ENCODE data around the gene COL11A1.
A peak's percentile ranks its signal among the peaks of the same experiment; 100 is the strongest.
"Not testable (repeated sequence)": the region's sequence is repeated elsewhere in the genome, so short reads cannot be mapped to it uniquely, and the experiment has no call there.

The COL11A1 gene

DNA sequence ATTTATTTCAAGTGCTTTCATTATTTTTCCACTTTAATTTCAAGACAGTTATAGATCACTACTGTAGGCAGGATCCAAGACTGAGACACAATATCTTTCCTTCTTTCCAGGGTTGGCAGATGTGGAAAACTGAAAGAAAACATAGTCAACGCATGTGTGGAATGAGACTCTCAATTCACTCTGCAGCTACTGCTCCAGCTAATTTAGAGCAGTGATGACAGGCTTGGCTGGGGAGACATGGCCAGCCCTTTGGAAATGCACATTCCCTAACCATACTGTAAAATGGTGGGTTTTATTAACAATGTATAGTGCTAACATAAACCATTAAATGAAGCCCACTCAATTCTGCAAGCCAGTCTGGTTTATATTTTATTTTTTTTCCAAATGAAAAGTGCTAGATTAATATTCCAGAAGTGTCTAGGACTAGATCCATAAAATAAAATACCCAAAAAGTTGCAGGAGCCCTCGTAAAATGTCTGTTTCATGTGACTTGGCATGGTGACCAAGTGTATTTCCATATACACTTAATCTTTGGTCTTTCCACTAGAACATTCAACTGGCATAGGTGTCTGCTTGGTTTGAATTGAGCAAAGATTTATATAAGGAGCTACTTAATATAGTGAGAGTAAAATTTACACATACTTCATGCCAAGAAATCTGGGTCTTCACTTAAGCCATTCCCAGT lies 32.9 kb downstream of the COL11A1 start:
- DNase-seq = no peak

DNA sequence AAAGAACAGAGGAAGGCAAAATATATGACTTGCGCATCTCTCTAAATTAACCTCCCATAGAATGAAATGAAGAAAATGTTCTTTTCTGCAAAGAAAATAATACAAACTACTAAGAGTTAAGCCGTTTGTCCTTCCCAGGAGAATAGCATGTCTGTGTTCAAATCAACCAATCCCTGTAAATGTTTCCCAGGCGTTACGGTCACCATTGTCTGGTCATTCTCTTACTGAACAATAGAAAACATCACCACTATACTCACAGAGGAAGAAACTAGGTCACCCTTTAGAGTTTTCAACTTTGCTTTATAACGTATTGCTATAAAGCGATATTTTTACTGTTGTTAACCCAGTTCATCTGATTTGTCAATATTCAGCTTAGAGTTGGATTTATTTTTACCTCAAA lies 34.1 kb downstream of the COL11A1 start:
- DNase-seq = no peak

- DNase-seq = no peak
Observed at GRCh38 chr1:103069201-103069600, 39.1 kb downstream of the COL11A1 start.

DNA sequence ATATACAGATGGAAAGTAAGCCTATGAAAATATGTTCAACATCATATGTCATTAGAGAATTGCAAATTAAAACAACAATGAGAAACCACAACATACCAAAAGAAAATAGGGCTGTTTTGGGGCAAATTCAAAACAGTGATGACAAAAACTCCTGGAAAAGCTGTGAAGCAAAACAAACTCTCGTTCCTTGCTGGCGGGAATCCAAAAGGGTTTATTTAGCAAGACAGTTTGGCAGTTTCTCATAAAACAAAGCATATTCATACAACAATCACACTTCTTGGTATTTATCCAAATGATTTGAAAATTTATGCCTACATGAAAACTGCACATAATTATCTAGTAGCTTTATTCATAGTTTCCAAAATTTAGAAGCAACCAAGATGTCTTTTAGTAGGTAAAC lies 44.4 kb downstream of the COL11A1 start:
- DNase-seq = no peak

- no peak for DNase-seq
Observed at GRCh38 chr1:103058391-103058790, 49.9 kb downstream of the COL11A1 start.

GRCh38 chr1:103056423-103056822 lies 51.9 kb downstream of the COL11A1 start:
- no peak for DNase-seq

DNA sequence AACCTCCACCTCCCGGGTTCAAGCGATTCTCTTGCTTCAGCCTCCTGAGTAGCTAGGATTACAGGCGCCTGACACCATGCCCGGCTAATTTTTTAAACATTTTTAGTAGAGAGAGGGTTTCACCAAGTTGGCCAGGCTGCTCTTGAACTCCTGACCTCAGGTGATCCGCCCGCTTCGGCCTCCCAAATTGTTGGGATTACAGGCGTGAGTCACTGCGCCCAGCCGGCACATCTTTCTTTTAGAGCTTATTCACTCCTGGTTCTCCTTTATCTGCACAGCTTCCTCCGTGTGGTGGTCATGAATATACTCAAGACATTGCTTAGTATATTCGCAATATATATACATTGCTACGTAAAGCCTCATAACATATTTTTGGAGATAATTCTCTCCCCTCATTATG lies 80.2 kb downstream of the COL11A1 start:
- not testable (repeated sequence) for DNase-seq

- DNase-seq = no peak
Observed at GRCh38 chr1:103025858-103026409, 82.4 kb downstream of the COL11A1 start.

- DNase-seq = no peak
Observed at GRCh38 chr1:103024051-103024450, 84.3 kb downstream of the COL11A1 start.

GRCh38 chr1:103002005-103002404 lies 106.3 kb downstream of the COL11A1 start:
- DNase-seq = no peak

DNA sequence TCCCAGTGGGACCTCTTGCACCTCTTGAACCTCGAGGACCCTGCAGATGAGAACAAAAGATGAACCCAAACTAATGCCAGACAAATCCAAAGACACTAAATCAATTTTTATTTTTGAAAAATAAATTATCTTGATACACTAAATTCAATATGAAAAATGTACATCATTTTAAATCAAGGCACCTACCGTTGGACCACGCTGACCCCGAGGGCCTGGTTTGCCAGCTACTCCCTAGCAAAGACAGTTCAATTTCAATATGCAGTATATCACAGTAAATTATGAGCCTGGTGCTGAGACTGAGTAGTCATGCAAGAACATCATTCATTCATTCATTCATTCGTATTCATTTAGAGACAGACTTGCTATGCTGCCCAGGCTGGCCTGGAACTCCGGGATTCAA lies 129.4 kb downstream of the COL11A1 start:
- no peak for DNase-seq

DNA sequence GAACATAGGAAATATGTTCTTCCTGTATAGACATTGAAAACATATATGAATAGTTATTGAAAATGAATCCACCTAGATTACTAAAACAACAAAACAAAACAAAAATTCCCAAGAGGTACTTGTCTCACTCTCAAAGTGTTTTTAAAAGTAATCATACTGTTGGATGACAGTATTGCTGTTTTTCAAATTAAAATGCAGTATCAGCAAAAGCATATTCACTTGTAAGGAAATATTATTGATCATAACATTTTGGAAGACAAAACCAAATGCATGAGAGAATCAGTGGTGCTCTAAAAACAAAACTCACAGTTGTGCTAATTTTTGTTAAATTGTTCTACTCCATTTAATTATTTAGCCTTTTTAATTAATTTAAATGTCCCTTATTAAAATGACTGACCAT lies 131.0 kb downstream of the COL11A1 start:
- no peak for DNase-seq

GRCh38 chr1:102970496-102971078 lies 137.7 kb downstream of the COL11A1 start:
- no peak for DNase-seq

GRCh38 chr1:102967786-102968185 lies 140.5 kb downstream of the COL11A1 start:
- no peak for DNase-seq

GRCh38 chr1:102961549-102961948 lies 146.8 kb downstream of the COL11A1 start:
- DNase-seq = no peak

- no peak for DNase-seq
Observed at GRCh38 chr1:102954576-102954975, 153.7 kb downstream of the COL11A1 start.

GRCh38 chr1:102952400-102952799 lies 155.9 kb downstream of the COL11A1 start:
- DNase-seq = no peak

GRCh38 chr1:102942324-102942723 lies 166.0 kb downstream of the COL11A1 start:
- no peak for DNase-seq

DNA sequence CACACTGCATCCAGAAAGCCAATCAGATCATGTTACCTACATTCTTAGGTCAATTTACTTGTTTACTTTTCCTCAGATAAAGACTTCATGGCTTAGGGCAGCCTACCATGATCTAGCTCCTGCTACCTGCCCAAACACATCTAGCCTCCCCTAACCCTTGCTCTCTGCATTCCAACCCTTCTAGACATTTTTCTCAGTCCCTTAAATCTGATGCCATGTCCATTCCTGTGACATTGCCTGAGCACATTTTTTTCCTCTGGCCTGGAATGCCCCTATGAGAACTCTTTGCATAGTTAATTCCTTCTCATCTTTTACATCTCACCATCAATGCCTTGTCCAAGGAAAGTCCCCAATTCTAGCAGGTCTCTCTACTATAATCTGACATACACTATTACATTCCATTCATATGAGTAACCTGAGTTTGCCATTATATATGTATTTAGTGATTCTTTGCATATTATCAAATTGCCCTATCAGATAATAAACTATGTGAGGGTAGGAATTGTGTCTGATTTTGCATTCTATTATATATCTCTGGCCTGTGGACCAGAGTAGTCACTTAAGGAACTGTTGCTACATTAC lies 166.9 kb downstream of the COL11A1 start:
- DNase-seq = peak; percentile 57

GRCh38 chr1:102937401-102937800 lies 170.9 kb downstream of the COL11A1 start:
- DNase-seq = no peak

GRCh38 chr1:102933362-102933761 lies 175.0 kb downstream of the COL11A1 start:
- DNase-seq = not testable (repeated sequence)

GRCh38 chr1:102919659-102920058 lies 188.7 kb downstream of the COL11A1 start:
- DNase-seq = no peak

DNA sequence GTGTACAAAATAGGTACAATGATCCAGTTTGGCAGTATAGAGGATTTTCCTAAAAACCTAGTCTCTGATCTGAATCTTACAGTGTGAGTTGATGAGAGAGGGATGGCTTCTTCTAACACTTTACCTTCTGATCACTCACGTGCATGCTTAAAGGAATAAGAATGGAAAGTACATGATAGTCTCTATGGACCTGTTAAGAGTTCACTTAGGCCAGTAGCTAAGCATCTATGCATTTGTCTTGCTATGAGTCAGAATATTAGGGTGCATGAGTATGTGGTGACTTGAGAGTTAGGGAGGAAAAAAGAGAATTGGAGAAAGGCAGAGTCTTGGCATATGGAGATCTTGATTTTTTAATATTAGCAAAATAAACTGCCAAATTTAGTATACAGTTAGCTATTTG lies 206.3 kb downstream of the COL11A1 start:
- no peak for DNase-seq

GRCh38 chr1:102899935-102900334 lies 208.4 kb downstream of the COL11A1 start:
- no peak for DNase-seq

Data from islet precursor cell (in vitro differentiated cells).